ENCODE data around the gene KCNQ1. TPM values are rescaled to one million over a fixed set of nuclear protein-coding genes. Genes with fewer than 3 reads are reported as not detected.

Gene KCNQ1
- total and polyA plus RNA-seq, 12 donors, result 11.0 to 447 (median 320) TPM

DNA sequence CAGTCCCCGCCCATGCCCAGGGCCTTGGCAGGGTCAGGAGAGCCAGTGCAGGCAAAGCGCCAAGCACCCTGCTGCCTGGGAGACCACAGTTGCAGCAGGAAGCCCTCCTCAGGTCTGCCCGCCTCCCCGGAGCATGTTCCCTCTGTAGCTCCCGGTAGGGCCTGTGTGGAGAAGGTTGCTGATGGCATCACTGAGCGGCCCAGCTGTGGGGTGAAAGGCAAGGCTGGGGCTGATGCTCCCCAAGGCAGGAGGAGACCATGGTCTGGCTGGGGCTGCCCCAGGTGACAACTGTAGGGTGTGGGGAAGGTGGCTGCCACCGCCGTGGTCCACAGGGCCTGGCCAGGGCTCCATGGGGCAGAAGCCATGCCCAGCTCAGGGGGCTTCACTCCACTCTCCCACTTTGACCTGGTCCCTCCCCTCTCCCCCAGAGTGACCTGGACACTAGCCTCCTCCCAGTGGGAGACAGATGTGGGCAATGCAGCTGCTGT is 387.8 kb downstream of the KCNQ1 start:
- no peaks in the 10 kb centered on the region for H3K9me3 ChIP-seq (replicated peaks in 1 of 3)
- no peaks in the 10 kb centered on the region for H3K36me3 ChIP-seq (replicated peaks in 1 of 2)
- intact Hi-C loops (cut with DNase I), result no loop called here
- H3K27me3 ChIP-seq, result no peaks in the 10 kb centered on the region
- TF ChIP-seq, protein P1, sequence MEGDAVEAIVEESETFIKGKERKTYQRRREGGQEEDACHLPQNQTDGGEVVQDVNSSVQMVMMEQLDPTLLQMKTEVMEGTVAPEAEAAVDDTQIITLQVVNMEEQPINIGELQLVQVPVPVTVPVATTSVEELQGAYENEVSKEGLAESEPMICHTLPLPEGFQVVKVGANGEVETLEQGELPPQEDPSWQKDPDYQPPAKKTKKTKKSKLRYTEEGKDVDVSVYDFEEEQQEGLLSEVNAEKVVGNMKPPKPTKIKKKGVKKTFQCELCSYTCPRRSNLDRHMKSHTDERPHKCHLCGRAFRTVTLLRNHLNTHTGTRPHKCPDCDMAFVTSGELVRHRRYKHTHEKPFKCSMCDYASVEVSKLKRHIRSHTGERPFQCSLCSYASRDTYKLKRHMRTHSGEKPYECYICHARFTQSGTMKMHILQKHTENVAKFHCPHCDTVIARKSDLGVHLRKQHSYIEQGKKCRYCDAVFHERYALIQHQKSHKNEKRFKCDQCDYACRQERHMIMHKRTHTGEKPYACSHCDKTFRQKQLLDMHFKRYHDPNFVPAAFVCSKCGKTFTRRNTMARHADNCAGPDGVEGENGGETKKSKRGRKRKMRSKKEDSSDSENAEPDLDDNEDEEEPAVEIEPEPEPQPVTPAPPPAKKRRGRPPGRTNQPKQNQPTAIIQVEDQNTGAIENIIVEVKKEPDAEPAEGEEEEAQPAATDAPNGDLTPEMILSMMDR (IDR thresholded peaks at IDR 0.05), result no peak
- no peak for TF ChIP-seq POLR2A (IDR thresholded peaks at IDR 0.05)
- DNase-seq, result no peak
- no peak overlapping the region for H3K27ac ChIP-seq
- peaks cover 6 to 8% of the 10 kb centered on the region in 2 donors for H3K4me1 ChIP-seq (replicated peaks in 1 of 2)
- H3K4me3 ChIP-seq, result no peak overlapping the region
- 67 to 88% (median 84%) methylated on average over 3 to 8 of the region's 8 CpGs for WGBS, 4 donors

DNA sequence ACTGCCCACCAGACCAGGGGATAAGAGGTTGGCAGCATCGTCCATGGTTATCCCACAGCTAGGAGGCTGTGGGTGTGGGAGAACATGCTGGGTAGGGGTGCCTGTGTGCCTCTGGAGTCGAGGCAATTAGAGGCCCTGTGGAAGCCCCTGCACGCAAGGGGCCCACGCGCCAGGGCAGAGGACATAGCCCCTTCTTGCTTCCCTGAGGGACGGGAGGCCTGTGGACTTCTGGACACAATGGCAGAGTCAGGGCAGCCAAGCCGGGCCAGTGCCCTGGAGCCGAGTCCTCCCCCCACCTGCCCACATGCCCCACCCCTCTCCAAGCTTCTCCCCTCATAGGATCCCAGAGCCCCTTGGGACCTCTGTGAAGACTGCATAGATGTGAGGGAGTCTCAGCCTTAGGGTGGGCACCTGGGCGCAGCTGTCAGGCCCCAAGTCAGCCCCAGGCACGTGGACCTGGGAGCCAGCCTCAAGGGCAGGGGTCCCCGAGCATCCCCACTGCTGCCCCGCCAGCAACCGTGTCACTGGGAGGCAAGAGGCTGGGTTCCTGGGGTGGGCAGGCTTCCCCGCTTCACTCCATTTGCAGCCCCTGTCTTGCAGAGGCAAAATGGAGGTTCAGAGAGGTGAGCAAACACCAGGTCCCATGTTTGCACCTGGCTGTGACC is 388.4 kb downstream of the KCNQ1 start:
- WGBS, 4 donors, result 67 to 92% (median 90%) methylated on average over 3 to 14 of the region's 14 CpGs
- H3K27ac ChIP-seq, result no peak overlapping the region
- no peak overlapping the region for H3K4me3 ChIP-seq
- no peaks in the 10 kb centered on the region for H3K27me3 ChIP-seq
- TF ChIP-seq, protein P1 (IDR thresholded peaks at IDR 0.05), result no peak
- no peak for TF ChIP-seq POLR2A (IDR thresholded peaks at IDR 0.05)
- intact Hi-C loops (cut with DNase I), result no loop called here
- no peaks in the 10 kb centered on the region for H3K9me3 ChIP-seq (replicated peaks in 1 of 3)
- peaks cover 6 to 8% of the 10 kb centered on the region in 2 donors for H3K4me1 ChIP-seq (replicated peaks in 1 of 2)
- no peak for DNase-seq
- no peaks in the 10 kb centered on the region for H3K36me3 ChIP-seq (replicated peaks in 1 of 2)

DNA sequence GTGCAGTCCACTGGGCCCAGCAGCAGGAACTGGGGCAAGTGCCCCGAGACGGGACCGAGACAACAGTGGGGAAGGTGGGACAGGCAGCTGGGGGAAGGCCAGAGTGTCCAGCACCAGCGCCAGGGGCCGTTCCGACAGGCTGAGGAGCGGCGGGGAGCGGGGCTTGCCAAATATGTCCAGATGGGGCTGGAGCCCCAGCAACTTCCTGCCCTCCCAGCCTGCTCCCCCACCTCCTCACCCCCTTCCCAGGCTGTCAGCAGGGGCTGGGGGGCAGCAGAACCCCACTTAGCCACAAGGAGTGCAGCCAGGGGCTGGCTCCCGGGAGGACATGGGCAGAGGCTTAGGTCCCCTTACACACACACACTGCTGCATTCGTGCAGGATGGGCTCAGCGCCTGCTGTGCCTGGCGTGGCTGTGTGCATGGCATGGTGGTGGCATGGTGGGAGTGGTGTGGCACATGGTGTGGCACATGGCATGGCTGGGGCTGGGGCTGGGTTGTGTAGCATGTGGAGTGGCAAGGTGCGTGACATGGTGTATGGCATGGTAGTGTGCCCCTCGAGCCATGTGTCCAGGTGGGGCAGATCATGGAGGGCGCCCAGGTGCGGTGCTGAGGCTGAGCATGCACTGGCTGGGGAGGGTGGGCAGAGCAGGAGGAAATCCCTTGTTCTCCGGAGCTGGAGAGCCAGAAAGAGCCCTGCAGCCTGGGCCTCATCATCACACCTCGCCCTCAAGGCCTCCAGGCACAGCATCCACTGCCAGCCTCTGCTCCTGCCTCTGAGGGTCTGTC is 389.1 kb downstream of the KCNQ1 start:
- H3K9me3 ChIP-seq (replicated peaks in 1 of 3), result no peaks in the 10 kb centered on the region
- H3K4me1 ChIP-seq (replicated peaks in 1 of 2), result peaks cover 6 to 8% of the 10 kb centered on the region in 2 donors
- no peak overlapping the region for H3K27ac ChIP-seq
- no peaks in the 10 kb centered on the region for H3K36me3 ChIP-seq (replicated peaks in 1 of 2)
- TF ChIP-seq, protein P1 (IDR thresholded peaks at IDR 0.05), result no peak
- 91 to 100% (median 93%) methylated on average over 1 to 19 of the region's 19 CpGs for WGBS, 4 donors
- DNase-seq, result no peak
- H3K4me3 ChIP-seq, result no peak overlapping the region
- intact Hi-C loops (cut with DNase I), result no loop called here
- H3K27me3 ChIP-seq, result no peaks in the 10 kb centered on the region

DNA sequence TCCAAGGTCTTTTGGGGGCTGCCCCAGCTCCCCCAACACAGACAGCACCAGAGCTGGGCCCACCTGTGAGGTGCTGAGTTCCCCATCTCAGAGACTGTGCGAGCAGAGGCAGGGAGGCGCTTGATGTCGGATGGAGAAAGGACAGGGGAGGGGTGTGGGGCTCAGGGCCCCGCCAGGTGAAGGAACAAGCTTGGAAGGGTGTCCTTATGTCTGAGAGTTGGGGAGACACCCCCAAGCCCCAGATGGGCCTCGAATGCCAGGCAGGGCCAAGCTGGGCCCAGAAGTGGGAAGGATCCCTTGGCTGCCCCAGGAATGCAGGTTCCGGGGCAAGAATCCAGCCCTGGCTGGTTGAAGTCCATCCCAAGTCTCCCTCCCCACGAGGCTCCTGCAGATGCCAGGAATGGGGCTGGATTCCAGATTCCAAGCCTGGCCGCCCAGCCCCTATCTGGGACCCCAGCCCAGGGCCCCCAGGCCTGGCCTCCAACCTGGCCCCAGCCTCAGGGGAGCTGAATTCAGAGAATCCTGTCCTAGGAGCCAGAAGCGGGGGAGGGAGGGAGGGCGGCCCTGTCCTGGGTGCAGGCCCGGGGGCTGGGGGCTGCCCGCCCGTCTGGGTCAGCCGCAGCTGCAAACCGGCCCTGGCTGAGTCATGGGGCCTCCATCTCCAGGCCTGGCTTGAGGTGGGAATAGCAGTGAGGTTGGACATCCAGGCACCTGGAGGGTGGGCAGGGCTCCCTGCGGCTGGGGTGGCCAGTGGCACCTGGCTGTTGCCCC is 389.9 kb downstream of the KCNQ1 start:
- H3K27me3 ChIP-seq, result no peaks in the 10 kb centered on the region
- TF ChIP-seq, protein P1 (IDR thresholded peaks at IDR 0.05), result no peak
- no peak for TF ChIP-seq POLR2A (IDR thresholded peaks at IDR 0.05)
- H3K9me3 ChIP-seq (replicated peaks in 1 of 3), result no peaks in the 10 kb centered on the region
- H3K27ac ChIP-seq, result no peak overlapping the region
- intact Hi-C loops (cut with DNase I), result no loop called here
- no peak overlapping the region for H3K4me3 ChIP-seq
- peaks cover 6 to 8% of the 10 kb centered on the region in 2 donors for H3K4me1 ChIP-seq (replicated peaks in 1 of 2)
- 83 to 95% (median 87%) methylated on average over 6 to 16 of the region's 16 CpGs for WGBS, 4 donors
- no peak for DNase-seq
- no peaks in the 10 kb centered on the region for H3K36me3 ChIP-seq (replicated peaks in 1 of 2)

All from adrenal gland (tissue), 12 donors.